A549 (cell line): ENCODE measurements around the gene TPSAB1. TPM values are rescaled to one million over a fixed set of nuclear protein-coding genes. Genes with fewer than 3 reads are reported as not detected.

Source experiments
- ATAC-seq, 2 experiments: fragments of 200-7000 bp in 1 of 2; fragments of >200 bp in 1 of 2; cut with Nextera tagmentation in 1 of 2; cut with Tn5 transposase in 1 of 2; 3 replicates each; pipeline versions ENCODE4 v1.8.0 to v1.9.1; 2018 to 2020; ENCODE audit warnings: mild to moderate bottlenecking in 1 of 2, moderate library complexity in 1 of 2
- CTCF ChIA-PET: fragments of 300-600 bp; sonication (Branson Sonifier 250); formaldehyde crosslinking; extraction: SDS; loops from one replicate; lab custom pipeline; 2021; ENCODE audit warnings: antibody characterized with exemption, inconsistent platforms; lab: Yijun Ruan, JAX
- POLR2A ChIA-PET: fragments of 350-600 bp; formaldehyde crosslinking; extraction: SDS; loops from one replicate; lab custom pipeline; 2021; ENCODE audit warnings: antibody characterized with exemption, inconsistent platforms; lab: Yijun Ruan, JAX
- DNase-seq, 2 experiments: peaks; one replicate each; pipeline versions ENCODE4 v3.0.0 to v3.0.0-alpha.2; 2011 to 2016; ENCODE audit warnings: low read depth in 1 of 2, low spot score in 1 of 2
- FAIRE-seq: peaks from 2 replicates; lab custom pipeline; 2011; peaks lifted over from hg19 to GRCh38; lab: Jason Lieb, UNC
- H3K27ac ChIP-seq, 2 experiments: fragments of >200 bp; sonication (Bioruptor Twin); formaldehyde crosslinking; 3 replicates each; pipeline ENCODE4 v1.5.1; 2016 to 2017
- H3K4me1 ChIP-seq: fragments of >200 bp; sonication (Bioruptor Twin); formaldehyde crosslinking; 3 replicates; pipeline ENCODE4 v1.6.1; 2016
- H3K4me2 ChIP-seq: fragments of >200 bp; sonication (Bioruptor Twin); formaldehyde crosslinking; 3 replicates; pipeline ENCODE4 v1.6.1; 2016
- H3K4me3 ChIP-seq: fragments of >200 bp; sonication (Bioruptor Twin); formaldehyde crosslinking; 3 replicates; pipeline ENCODE4 v1.5.1; 2016
- H3K9me3 ChIP-seq: fragments of >200 bp; sonication (Bioruptor Twin); formaldehyde crosslinking; 3 replicates; pipeline ENCODE4 v1.6.1; 2016
- CBX2 ChIP-seq: fragments of 200-600 bp; sonication (generic); IDR thresholded peaks from 2 replicates; pipeline ENCODE4 v1.6.1; 2016; ENCODE audit warnings: low read depth, mild to moderate bottlenecking, borderline replicate concordance
- CBX8 ChIP-seq: fragments of 200-600 bp; sonication (generic); IDR thresholded peaks from 2 replicates; pipeline ENCODE4 v1.6.1; 2016
- CEBPB ChIP-seq, 2 experiments: fragments of >200 bp in 1 of 2; sonication (Bioruptor Twin) in 1 of 2; formaldehyde crosslinking in 1 of 2; IDR thresholded peaks; 2 replicates each; pipeline ENCODE4 v1.6.1; 2012 to 2016
- CHD2 ChIP-seq: fragments of 150-350 bp; IDR thresholded peaks from 2 replicates; pipeline ENCODE4 v1.6.1; 2014; ENCODE audit warnings: low read length; ENCODE audit not compliant: partially characterized antibody
- CHD4 ChIP-seq: fragments of 200-600 bp; sonication (generic); IDR thresholded peaks from 2 replicates; pipeline ENCODE4 v1.6.1; 2016; ENCODE audit warnings: antibody characterized with exemption, mild to moderate bottlenecking, borderline replicate concordance
- FOSB ChIP-seq: fragments of 250-450 bp; sonication (Bioruptor Pico); IDR thresholded peaks from 2 replicates; pipeline ENCODE4 v1.5.0; 2020; ENCODE audit warnings: mild to moderate bottlenecking, moderate library complexity
- GATA3 ChIP-seq: IDR thresholded peaks from 2 replicates; pipeline ENCODE4 v1.6.1; 2012; ENCODE audit warnings: borderline replicate concordance
- HOXA7 ChIP-seq: fragments of 250-450 bp; sonication (Bioruptor Pico); IDR thresholded peaks from 2 replicates; pipeline ENCODE4 v1.5.0; 2020; ENCODE audit warnings: mild to moderate bottlenecking, moderate library complexity
- JUN ChIP-seq, 2 experiments: fragments of >200 bp; sonication (Bioruptor Twin); formaldehyde crosslinking; IDR thresholded peaks; 2 replicates in 1 of 2; 3 replicates in 1 of 2; pipeline ENCODE4 v1.6.1; 2016 to 2017
- KDM1A ChIP-seq: fragments of 200-600 bp; sonication (generic); IDR thresholded peaks from 2 replicates; pipeline ENCODE4 v1.6.1; 2016; ENCODE audit warnings: low read depth, mild to moderate bottlenecking
- MAFK ChIP-seq: fragments of 450-650 bp; IDR thresholded peaks from 2 replicates; pipeline ENCODE4 v1.6.1; 2014; ENCODE audit not compliant: partially characterized antibody
- MAZ ChIP-seq: fragments of 150-350 bp; IDR thresholded peaks from 2 replicates; pipeline ENCODE4 v1.6.1; 2014; ENCODE audit warnings: antibody characterized with exemption, low read depth, low read length, borderline replicate concordance
- NR3C1 ChIP-seq: fragments of >200 bp; sonication (Bioruptor Twin); formaldehyde crosslinking; IDR thresholded peaks from 3 replicates; pipeline ENCODE4 v1.6.1; 2017
- PHF8 ChIP-seq: fragments of 200-600 bp; sonication (generic); IDR thresholded peaks from 2 replicates; pipeline ENCODE4 v1.6.1; 2016; ENCODE audit warnings: low read depth, mild to moderate bottlenecking, antibody characterized with exemption, moderate library complexity, borderline replicate concordance
- POLR2A ChIP-seq: IDR thresholded peaks from 2 replicates; pipeline ENCODE4 v1.6.1; 2012; ENCODE audit warnings: mild to moderate bottlenecking, low read length
- POLR2AphosphoS2 ChIP-seq: conservative IDR thresholded peaks from 2 replicates; pipeline ENCODE4 v1.6.1; 2012; ENCODE audit warnings: low read length, improper control_type of control experiment, inconsistent platforms
- RFX5 ChIP-seq: fragments of 450-650 bp; IDR thresholded peaks from 2 replicates; pipeline ENCODE4 v1.7.1; 2014; ENCODE audit warnings: antibody characterized with exemption, mild to moderate bottlenecking, moderate library complexity
- RNF2 ChIP-seq: fragments of 200-600 bp; sonication (generic); IDR thresholded peaks from 2 replicates; pipeline ENCODE4 v1.6.1; 2016; ENCODE audit warnings: low read depth, mild to moderate bottlenecking, antibody characterized with exemption, moderate library complexity, borderline replicate concordance
- TFCP2L1 ChIP-seq: fragments of 250-450 bp; sonication (Bioruptor Pico); IDR thresholded peaks from 2 replicates; pipeline ENCODE4 v1.5.0; 2021; ENCODE audit warnings: mild to moderate bottlenecking
- ZC3H11A ChIP-seq: fragments of 450-650 bp; IDR thresholded peaks from 2 replicates; pipeline ENCODE4 v1.6.1; 2014; ENCODE audit warnings: antibody characterized with exemption, mild to moderate bottlenecking
- ZFP36 ChIP-seq: fragments of 450-650 bp; IDR thresholded peaks from 2 replicates; pipeline ENCODE4 v1.6.1; 2014; ENCODE audit warnings: borderline replicate concordance; ENCODE audit not compliant: partially characterized antibody
- ZNF302 ChIP-seq: fragments of 250-450 bp; sonication (Bioruptor Pico); IDR thresholded peaks from 2 replicates; pipeline ENCODE4 v1.9.0; 2021; ENCODE audit warnings: inconsistent platforms, mild to moderate bottlenecking, moderate library complexity
- WGBS: methylation state at CpG from one replicate; pipeline ENCODE4 v1.1.6; 2017; ENCODE audit errors: missing lambda C conversion rate; 5-methylcytosine and 5-hydroxymethylcytosine counted together
- polyA plus RNA-seq, 4 experiments: library from polyadenylated mRNA; depleted of rRNA in 3 of 4; stranded (reverse); fragments of >200 nt; fragmentation: RNase III in 1 of 4; extraction: RNeasy Plus Mini Kit Qiagen cat#74134 plus additional on column Dnase treatment in 1 of 4; gene quantifications; 2 replicates in 3 of 4; 3 replicates in 1 of 4; pipeline ENCODE4 v1.2.3, GENCODE V29; 2011 to 2017
- TF ChIP-seq, protein P1 (sequence below): fragments of 450-650 bp; IDR thresholded peaks from 2 replicates; pipeline ENCODE4 v1.6.1; 2014; ENCODE audit warnings: antibody characterized with exemption
- TF ChIP-seq, protein P2 (sequence below): fragments of 250-450 bp; sonication (Bioruptor Pico); IDR thresholded peaks from 2 replicates; pipeline ENCODE4 v1.5.0; 2021; ENCODE audit warnings: mild to moderate bottlenecking, moderate library complexity, borderline replicate concordance
- TF ChIP-seq, protein P3 (sequence below): fragments of 250-450 bp; sonication (Bioruptor Pico); IDR thresholded peaks from 2 replicates; pipeline ENCODE4 v1.5.0; 2020; ENCODE audit warnings: low read depth, mild to moderate bottlenecking, moderate library complexity
- TF ChIP-seq, protein P4 (sequence below): IDR thresholded peaks from 2 replicates; pipeline ENCODE4 v1.6.1; 2012; ENCODE audit warnings: low read depth, borderline replicate concordance
- TF ChIP-seq, protein P5 (sequence below): IDR thresholded peaks from 2 replicates; pipeline ENCODE4 v1.6.1; 2012
- TF ChIP-seq, protein P6 (sequence below): fragments of 200-600 bp; sonication (generic); IDR thresholded peaks from 2 replicates; pipeline ENCODE4 v1.6.1; 2016; ENCODE audit warnings: antibody characterized with exemption, mild to moderate bottlenecking, moderate library complexity

TPSAB1 gene
- polyA plus RNA-seq, 2 of the 4 experiments (the other 2 are of a cell fraction): not detected

DNA sequence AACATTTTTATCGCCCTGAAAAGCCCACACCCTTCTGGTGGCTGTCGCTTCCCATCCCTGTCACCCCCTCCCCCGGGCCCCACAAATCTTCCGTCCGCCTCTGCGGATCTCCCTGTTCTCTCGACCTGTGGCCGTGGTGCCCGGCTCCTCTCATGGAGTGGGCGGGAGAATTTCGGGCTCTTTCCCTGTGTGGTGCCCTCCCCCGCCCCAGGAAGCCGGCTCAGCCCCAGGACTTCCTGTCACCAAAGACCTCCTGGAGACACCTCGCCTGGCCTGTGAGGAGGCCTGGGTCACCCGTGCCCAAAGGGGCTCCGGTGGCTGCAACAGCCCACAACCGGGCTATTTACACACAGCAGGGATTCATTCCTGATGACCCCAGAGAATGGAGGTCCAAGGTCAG lies 42.8 kb downstream of the TPSAB1 start:
- POLR2A ChIA-PET: no interaction called here
- FAIRE-seq (no peak), DNase-seq (no peak), ATAC-seq (no peak)
- TF ChIP-seq ZNF302 (CRISPR knock-in tag) (no peak), RFX5 (no peak), MAZ (no peak), MAFK (no peak), ZFP36 (no peak), TFCP2L1 (CRISPR knock-in tag) (no peak), RNF2 (no peak), POLR2AphosphoS2 (no peak), NR3C1 (no peak), KDM1A (no peak), CBX2 (no peak)
- TF ChIP-seq, protein P1, sequence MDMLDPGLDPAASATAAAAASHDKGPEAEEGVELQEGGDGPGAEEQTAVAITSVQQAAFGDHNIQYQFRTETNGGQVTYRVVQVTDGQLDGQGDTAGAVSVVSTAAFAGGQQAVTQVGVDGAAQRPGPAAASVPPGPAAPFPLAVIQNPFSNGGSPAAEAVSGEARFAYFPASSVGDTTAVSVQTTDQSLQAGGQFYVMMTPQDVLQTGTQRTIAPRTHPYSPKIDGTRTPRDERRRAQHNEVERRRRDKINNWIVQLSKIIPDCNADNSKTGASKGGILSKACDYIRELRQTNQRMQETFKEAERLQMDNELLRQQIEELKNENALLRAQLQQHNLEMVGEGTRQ: no peak
- TF ChIP-seq, protein P2, sequence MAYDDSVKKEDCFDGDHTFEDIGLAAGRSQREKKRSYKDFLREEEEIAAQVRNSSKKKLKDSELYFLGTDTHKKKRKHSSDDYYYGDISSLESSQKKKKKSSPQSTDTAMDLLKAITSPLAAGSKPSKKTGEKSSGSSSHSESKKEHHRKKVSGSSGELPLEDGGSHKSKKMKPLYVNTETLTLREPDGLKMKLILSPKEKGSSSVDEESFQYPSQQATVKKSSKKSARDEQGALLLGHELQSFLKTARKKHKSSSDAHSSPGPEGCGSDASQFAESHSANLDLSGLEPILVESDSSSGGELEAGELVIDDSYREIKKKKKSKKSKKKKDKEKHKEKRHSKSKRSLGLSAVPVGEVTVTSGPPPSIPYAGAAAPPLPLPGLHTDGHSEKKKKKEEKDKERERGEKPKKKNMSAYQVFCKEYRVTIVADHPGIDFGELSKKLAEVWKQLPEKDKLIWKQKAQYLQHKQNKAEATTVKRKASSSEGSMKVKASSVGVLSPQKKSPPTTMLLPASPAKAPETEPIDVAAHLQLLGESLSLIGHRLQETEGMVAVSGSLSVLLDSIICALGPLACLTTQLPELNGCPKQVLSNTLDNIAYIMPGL (CRISPR knock-in tag): no peak
- TF ChIP-seq, protein P3, sequence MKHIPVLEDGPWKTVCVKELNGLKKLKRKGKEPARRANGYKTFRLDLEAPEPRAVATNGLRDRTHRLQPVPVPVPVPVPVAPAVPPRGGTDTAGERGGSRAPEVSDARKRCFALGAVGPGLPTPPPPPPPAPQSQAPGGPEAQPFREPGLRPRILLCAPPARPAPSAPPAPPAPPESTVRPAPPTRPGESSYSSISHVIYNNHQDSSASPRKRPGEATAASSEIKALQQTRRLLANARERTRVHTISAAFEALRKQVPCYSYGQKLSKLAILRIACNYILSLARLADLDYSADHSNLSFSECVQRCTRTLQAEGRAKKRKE (CRISPR knock-in tag): no peak
- TF ChIP-seq, protein P4, sequence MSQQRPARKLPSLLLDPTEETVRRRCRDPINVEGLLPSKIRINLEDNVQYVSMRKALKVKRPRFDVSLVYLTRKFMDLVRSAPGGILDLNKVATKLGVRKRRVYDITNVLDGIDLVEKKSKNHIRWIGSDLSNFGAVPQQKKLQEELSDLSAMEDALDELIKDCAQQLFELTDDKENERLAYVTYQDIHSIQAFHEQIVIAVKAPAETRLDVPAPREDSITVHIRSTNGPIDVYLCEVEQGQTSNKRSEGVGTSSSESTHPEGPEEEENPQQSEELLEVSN: no peak
- Histone ChIP-seq H3K4me3 (no peak overlapping the region), H3K4me2 (no peak overlapping the region), H3K4me1 (no peaks in the 10 kb centered on the region; the same call in 2 of the 3 replicates), H3K9me3 (no peaks in the 10 kb centered on the region), H3K27ac (no peak overlapping the region)
- CTCF ChIA-PET: no interaction called here
- 73% methylated on average over 17 of the region's 17 CpGs for WGBS

DNA sequence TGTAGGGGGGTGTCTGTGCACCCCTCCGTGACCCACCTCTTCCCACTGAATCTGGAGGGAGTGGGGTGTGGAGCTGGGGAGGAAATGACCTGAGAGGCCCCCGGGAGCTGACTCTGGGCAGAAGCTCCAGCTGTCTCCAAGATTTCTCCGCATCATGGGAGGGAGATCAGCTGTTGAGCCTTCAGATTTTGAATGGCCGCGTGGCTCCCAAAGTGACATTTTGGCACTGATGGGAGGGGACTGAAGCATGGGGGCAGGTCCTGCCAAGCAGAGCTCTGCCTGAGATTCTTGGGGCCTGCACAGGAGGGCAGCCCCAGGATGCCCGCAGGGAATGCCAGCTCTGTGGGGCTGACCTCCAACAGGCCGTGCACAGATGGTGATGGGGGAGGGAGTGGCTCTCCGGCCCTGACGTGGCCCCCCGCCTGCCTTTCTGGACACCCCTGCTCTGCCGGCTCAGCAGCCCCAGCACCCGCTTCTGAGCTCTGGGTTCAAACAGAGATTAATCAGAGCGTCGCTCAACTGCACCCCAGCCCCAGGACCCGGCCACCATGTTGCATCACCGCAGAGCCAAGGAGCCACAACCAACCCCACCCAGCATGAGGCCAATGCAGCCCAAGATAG lies 43.6 kb downstream of the TPSAB1 start:
- DNase-seq: no peak
- WGBS: 74% methylated on average over 11 of the region's 16 CpGs
- POLR2A ChIA-PET: no interaction called here

More for the DNA sequence above, 43.6 kb downstream of the TPSAB1 start:
- FAIRE-seq (no peak), ATAC-seq (0 out of 6 replicates have a peak, but pooled peaks have one; percentile 10)
- Histone ChIP-seq H3K4me3 (no peak overlapping the region), H3K4me2 (no peak overlapping the region), H3K27ac (no peak overlapping the region), H3K4me1 (peaks cover 5% of the 10 kb centered on the region; the same call in 1 of the 3 replicates), H3K9me3 (no peaks in the 10 kb centered on the region)
- CTCF ChIA-PET: no interaction called here
- TF ChIP-seq, protein P5, sequence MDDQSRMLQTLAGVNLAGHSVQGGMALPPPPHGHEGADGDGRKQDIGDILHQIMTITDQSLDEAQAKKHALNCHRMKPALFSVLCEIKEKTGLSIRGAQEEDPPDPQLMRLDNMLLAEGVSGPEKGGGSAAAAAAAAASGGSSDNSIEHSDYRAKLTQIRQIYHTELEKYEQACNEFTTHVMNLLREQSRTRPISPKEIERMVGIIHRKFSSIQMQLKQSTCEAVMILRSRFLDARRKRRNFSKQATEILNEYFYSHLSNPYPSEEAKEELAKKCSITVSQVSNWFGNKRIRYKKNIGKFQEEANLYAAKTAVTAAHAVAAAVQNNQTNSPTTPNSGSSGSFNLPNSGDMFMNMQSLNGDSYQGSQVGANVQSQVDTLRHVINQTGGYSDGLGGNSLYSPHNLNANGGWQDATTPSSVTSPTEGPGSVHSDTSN: no peak
- TF ChIP-seq FOSB (CRISPR knock-in tag) (no peak), CBX8 (no peak), CEBPB (IDR thresholded peaks at IDR 0.05) (no peak), CHD4 (no peak), HOXA7 (CRISPR knock-in tag) (no peak), CHD2 (no peak), GATA3 (no peak), POLR2AphosphoS2 (no peak), ZC3H11A (no peak), POLR2A (no peak), KDM1A (no peak), RFX5 (no peak), PHF8 (no peak), JUN (IDR thresholded peaks at IDR 0.05) (no peak)
- TF ChIP-seq, protein P6, sequence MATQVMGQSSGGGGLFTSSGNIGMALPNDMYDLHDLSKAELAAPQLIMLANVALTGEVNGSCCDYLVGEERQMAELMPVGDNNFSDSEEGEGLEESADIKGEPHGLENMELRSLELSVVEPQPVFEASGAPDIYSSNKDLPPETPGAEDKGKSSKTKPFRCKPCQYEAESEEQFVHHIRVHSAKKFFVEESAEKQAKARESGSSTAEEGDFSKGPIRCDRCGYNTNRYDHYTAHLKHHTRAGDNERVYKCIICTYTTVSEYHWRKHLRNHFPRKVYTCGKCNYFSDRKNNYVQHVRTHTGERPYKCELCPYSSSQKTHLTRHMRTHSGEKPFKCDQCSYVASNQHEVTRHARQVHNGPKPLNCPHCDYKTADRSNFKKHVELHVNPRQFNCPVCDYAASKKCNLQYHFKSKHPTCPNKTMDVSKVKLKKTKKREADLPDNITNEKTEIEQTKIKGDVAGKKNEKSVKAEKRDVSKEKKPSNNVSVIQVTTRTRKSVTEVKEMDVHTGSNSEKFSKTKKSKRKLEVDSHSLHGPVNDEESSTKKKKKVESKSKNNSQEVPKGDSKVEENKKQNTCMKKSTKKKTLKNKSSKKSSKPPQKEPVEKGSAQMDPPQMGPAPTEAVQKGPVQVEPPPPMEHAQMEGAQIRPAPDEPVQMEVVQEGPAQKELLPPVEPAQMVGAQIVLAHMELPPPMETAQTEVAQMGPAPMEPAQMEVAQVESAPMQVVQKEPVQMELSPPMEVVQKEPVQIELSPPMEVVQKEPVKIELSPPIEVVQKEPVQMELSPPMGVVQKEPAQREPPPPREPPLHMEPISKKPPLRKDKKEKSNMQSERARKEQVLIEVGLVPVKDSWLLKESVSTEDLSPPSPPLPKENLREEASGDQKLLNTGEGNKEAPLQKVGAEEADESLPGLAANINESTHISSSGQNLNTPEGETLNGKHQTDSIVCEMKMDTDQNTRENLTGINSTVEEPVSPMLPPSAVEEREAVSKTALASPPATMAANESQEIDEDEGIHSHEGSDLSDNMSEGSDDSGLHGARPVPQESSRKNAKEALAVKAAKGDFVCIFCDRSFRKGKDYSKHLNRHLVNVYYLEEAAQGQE: no peak
